Thyroid gland (tissue), 4 donors: Measurements from ENCODE around the gene TGM1. TPM values are rescaled to one million over a fixed set of nuclear protein-coding genes. Genes with fewer than 3 reads are reported as not detected.
"Not testable (repeated sequence)": the region's sequence is repeated elsewhere in the genome, so short reads cannot be mapped to it uniquely, and the experiment has no call there.

Experiments
- DNase-seq, 2 donors: peaks; one replicate each; pipeline ENCODE4 v3.0.0-alpha.2; 2019
- H3K27ac ChIP-seq, 3 donors: fragments of 200-600 bp; sonication (generic); 1 replicate in 2 of 3; 2 replicates in 1 of 3; pipeline ENCODE4 v1.5.1; 2016 to 2019; ENCODE audit warnings: mild to moderate bottlenecking in 1 of 3, moderate library complexity in 1 of 3
- H3K27me3 ChIP-seq: fragments of 200-600 bp; sonication (generic); one replicate; pipeline ENCODE4 v1.5.1; 2019
- H3K36me3 ChIP-seq, 2 donors: fragments of 200-600 bp; sonication (generic); one replicate each; pipeline ENCODE4 v1.5.1; 2016 to 2019
- H3K4me1 ChIP-seq, 2 donors: fragments of 200-600 bp; sonication (generic); one replicate each; pipeline ENCODE4 v1.5.1; 2017 to 2019
- H3K4me3 ChIP-seq, 3 donors: fragments of 200-600 bp; sonication (generic); replicated peaks in 1 of 3; 1 replicate in 2 of 3; 2 replicates in 1 of 3; pipeline ENCODE4 v1.5.1; 2016; ENCODE audit warnings: mild to moderate bottlenecking in 1 of 3
- H3K9me3 ChIP-seq: fragments of 200-600 bp; sonication (generic); one replicate; pipeline ENCODE4 v1.5.1; 2017
- POLR2A ChIP-seq, 2 donors: fragments of 450-650 bp; IDR thresholded peaks; one replicate each; pipeline ENCODE4 v1.6.1; 2017; ENCODE audit warnings: antibody characterized with exemption in 2 of 2, mild to moderate bottlenecking in 2 of 2, moderate library complexity in 1 of 2
- WGBS, 2 donors: methylation state at CpG; one replicate each; pipeline ENCODE4 v1.1.5; 2017; 5-methylcytosine and 5-hydroxymethylcytosine counted together
- intact Hi-C: fragments of 100-400 bp; cut with DNase I; formaldehyde crosslinking; loops from one replicate; pipeline ENCODE4 v1.15.1; 2023
- total RNA-seq, 4 donors: library from RNA; depleted of rRNA; stranded (reverse); fragments of >200 nt; gene quantifications; one replicate each; pipeline ENCODE4 v1.2.3, GENCODE V29; 2016
- TF ChIP-seq, protein P1 (sequence below), 6 experiments: fragments of 200-600 bp in 3 of 6; fragments of 450-650 bp in 3 of 6; sonication (generic) in 3 of 6; IDR thresholded peaks; one replicate each; pipeline ENCODE4 v1.5.1; 2016 to 2019; ENCODE audit warnings: antibody characterized with exemption in 6 of 6, mild to moderate bottlenecking in 2 of 6, inconsistent platforms in 1 of 6, moderate library complexity in 1 of 6

The TGM1 gene
- total RNA-seq, 4 donors from 2014 or later, result 1.9 to 2.8 (median 2.0) TPM

DNA sequence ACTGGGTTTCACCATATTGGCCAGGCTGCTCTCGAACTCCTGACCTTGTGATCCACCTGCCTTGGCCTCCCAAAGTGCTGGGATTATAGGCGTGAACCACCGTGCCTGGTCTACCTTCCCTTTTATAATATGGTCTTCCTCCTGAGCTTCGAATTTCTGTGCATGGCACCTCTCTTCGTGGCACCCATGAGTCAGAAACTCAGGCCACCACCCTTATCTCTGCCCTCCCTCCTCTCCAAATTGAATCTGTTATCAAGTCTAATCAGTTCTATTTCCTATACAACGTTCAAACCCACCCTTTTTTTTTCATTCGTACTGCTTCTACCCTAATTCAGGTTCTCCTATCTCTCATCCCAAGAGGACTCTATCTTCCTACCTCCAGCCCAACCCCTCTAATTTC is 15.6 kb downstream of the TGM1 start:
- intact Hi-C loops, result no loop called here
- WGBS, 2 donors, result 73 to 80% methylated on average over 7 of the region's 7 CpGs

DNA sequence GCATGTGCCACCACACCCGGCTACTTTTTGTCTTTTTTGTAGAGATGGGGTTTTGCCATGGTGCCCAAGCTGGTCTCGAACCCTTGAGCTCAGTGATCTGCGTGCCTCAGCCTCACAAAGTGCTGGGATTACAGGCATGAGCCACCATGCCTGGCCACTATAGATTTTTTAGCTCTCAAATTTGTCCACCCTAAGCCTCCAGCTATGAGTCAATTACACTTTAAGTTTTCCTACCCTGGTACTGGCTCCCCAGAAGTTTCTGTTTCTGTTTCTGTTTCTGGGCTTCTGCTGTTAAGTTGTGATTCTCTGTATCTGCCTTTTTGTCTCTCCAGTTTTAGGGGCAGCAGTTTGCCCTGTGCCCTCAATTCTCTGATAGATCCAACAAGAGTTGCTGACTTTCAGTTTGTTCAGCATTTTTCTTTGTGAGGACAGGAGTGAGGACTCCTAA is 16.2 kb downstream of the TGM1 start:
- no peak overlapping the region for H3K4me3 ChIP-seq
- intact Hi-C loops, result no loop called here
- H3K36me3 ChIP-seq, result no peaks in the 10 kb centered on the region
- TF ChIP-seq, protein P1, sequence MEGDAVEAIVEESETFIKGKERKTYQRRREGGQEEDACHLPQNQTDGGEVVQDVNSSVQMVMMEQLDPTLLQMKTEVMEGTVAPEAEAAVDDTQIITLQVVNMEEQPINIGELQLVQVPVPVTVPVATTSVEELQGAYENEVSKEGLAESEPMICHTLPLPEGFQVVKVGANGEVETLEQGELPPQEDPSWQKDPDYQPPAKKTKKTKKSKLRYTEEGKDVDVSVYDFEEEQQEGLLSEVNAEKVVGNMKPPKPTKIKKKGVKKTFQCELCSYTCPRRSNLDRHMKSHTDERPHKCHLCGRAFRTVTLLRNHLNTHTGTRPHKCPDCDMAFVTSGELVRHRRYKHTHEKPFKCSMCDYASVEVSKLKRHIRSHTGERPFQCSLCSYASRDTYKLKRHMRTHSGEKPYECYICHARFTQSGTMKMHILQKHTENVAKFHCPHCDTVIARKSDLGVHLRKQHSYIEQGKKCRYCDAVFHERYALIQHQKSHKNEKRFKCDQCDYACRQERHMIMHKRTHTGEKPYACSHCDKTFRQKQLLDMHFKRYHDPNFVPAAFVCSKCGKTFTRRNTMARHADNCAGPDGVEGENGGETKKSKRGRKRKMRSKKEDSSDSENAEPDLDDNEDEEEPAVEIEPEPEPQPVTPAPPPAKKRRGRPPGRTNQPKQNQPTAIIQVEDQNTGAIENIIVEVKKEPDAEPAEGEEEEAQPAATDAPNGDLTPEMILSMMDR (IDR thresholded peaks at IDR 0.05), result no peak
- TF ChIP-seq POLR2A (IDR thresholded peaks at IDR 0.05), result no peak
- 78 to 87% methylated on average over 3 of the region's 3 CpGs for WGBS, 2 donors
- no peak overlapping the region for H3K27ac ChIP-seq
- H3K4me1 ChIP-seq, result peaks cover 5 to 7% of the 10 kb centered on the region in 2 donors
- DNase-seq, result no peak
- no peaks in the 10 kb centered on the region for H3K9me3 ChIP-seq
- no peaks in the 10 kb centered on the region for H3K27me3 ChIP-seq

More for the DNA sequence above, 15.6 kb downstream of the TGM1 start:
- Histone ChIP-seq H3K27ac (no peak overlapping the region), H3K36me3 (no peaks in the 10 kb centered on the region), H3K4me3 (no peak overlapping the region), H3K9me3 (no peaks in the 10 kb centered on the region), H3K27me3 (no peaks in the 10 kb centered on the region), H3K4me1 (peaks cover 5 to 7% of the 10 kb centered on the region in 2 donors)
- TF ChIP-seq POLR2A (IDR thresholded peaks at IDR 0.05), result no peak
- TF ChIP-seq, protein P1 (IDR thresholded peaks at IDR 0.05), result no peak
- DNase-seq, result no peak

DNA sequence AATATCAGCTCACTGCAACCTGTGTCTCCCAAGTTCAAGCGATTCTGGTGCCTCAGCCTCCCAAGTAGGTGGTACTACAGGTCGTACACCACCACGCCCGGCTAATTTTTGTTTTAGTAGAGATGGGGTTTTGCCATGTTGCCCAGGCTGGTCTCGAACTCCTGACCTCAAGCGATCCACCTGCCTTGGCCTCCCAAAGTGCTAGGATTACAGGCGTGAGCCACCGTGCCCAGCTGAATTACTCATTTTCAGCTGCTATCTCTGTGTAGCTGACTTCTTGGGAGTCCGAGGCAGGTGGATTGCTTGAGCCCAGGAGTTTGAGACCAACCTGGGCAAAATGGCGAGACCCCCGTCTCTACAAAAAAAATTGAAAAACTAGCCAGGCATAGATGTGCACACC is 17.6 kb downstream of the TGM1 start:
- H3K27ac ChIP-seq, H3K9me3 ChIP-seq, H3K4me3 ChIP-seq, intact Hi-C loops, H3K36me3 ChIP-seq, DNase-seq, H3K27me3 ChIP-seq: not testable (repeated sequence)
- 94 to 95% methylated on average over 11 of the region's 11 CpGs for WGBS, 2 donors
- peaks cover 18% of the 10 kb centered on the region in 2 donors for H3K4me1 ChIP-seq

DNA sequence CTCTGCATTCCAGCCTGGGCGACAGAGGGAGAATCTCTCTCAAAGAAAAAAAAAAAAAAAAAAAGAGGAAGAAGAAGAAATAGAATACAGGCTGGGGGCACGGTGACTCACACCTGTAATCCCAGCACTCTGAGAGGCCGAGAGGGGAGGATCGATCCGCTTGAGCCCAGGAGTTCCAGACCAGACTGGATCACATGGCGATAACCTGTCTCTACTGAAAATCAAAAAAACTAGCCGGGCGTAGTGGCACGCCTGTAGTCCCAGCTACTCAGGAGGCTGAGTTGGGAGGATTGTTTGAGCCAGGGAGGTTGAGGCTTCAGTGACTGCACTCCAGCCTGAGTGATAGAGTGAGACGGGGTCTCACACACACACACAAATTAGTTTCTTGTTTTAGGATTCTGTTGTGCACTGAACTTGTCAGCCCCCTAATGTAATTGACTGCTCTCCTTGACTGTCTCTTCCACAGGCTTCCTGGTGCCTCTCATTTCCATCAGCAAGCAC is 19.6 kb downstream of the TGM1 start:
- intact Hi-C loops, result loop anchor here (2.0 kb wide), 1 partner anchor 57 kb away; no protein-coding TSS in a partner anchor
- Histone ChIP-seq H3K4me1 (peaks cover 18 to 32% of the 10 kb centered on the region in 2 donors), H3K9me3 (no peaks in the 10 kb centered on the region), H3K4me3 (peak overlapping the region in 2 of 3 donors; percentile 8 to 65), H3K27ac (peak overlapping the region; percentile 92 to 98 (median 96)), H3K27me3 (no peaks in the 10 kb centered on the region), H3K36me3 (peaks cover 26 to 28% of the 10 kb centered on the region in 2 donors)
- no peak for TF ChIP-seq POLR2A (IDR thresholded peaks at IDR 0.05)
- TF ChIP-seq, protein P1 (IDR thresholded peaks at IDR 0.05), result no peak
- WGBS, 2 donors, result 61 to 70% methylated on average over 10 of the region's 10 CpGs
- peak in 1 of 2 donors; percentile 19 for DNase-seq

DNA sequence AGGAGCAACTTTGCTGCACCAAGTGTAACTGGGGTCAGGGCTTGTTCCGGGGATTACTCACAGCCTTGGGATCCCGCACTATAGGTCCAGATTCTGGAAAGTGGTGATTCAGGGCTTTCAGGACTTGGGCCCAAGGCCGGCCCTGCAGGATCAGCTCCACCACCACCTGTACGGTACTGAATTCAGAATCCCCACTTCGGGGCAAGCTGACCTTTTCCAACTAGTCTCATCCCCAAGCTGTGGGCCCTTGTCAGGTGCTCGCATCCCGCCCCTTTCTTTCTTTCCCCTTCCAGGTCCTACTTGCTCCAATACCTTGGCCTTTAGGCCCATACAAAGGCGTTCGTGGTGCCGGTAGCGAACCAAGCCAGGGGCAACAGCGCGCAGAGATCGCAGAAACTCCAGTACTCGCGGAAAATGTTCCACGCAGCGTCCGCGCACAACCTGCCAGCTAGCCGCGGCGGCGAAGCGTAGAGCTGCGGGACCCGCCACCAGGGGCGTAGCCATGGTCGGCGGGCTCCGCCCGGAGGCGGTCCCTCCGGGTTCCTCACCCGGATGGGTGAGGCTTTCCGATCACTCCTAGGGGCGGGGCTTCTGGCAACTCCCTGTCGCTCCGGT is 21.0 kb downstream of the TGM1 start:
- Histone ChIP-seq H3K27me3 (no peaks in the 10 kb centered on the region), H3K4me1 (peaks cover 18 to 32% of the 10 kb centered on the region in 2 donors), H3K27ac (peak overlapping the region; percentile 92 to 98 (median 96)), H3K4me3 (peak overlapping the region; percentile 19 to 77 (median 65)), H3K9me3 (no peaks in the 10 kb centered on the region), H3K36me3 (peaks cover 37 to 42% of the 10 kb centered on the region in 2 donors)
- 1 to 2% methylated on average over 25 to 26 of the region's 39 CpGs for WGBS, 2 donors
- intact Hi-C loops, result loop anchor here (2.0 kb wide), 1 partner anchor 59 kb away; no protein-coding TSS in a partner anchor
- DNase-seq, result peak; percentile 95
- TF ChIP-seq, protein P1 (IDR thresholded peaks at IDR 0.05), result peak in 4 of 6 experiments; percentile 38 to 60 (median 54)
- TF ChIP-seq POLR2A (IDR thresholded peaks at IDR 0.05), result no peak
